ENCODE results near the gene TSN. TPM values are rescaled to one million over a fixed set of nuclear protein-coding genes. Genes with fewer than 3 reads are reported as not detected.
"Not testable (repeated sequence)": the region's sequence is repeated elsewhere in the genome, so short reads cannot be mapped to it uniquely, and the experiment has no call there.

TSN gene
- total RNA-seq, 1 experiment from 2014 or later: 96.0 TPM

DNA sequence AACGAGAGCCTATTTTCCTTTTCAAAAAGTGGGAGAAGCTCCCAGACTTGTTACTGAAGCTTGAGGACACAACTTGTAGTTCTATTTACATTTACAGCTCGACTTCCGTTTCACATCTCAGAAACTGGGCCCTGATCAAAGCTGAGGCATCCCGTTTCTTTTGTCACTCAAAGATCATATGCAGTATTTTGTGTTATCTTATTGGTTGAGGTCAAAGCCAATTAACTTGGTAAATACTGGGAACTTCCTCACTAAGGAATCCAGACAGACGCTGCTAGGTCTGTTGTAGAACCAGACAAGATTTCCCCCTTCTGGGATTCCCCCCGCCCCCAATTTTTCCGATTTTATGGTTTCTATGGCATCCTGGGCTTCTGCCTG lies 50.3 kb downstream of the TSN start:
- Histone ChIP-seq H3K36me3 (ENCODE audit: control insufficient read depth, insufficient read depth, low read length) (no peaks in the 10 kb centered on the region), H3K4me3 (ENCODE audit: low read depth in 2 of 2, low read length in 2 of 2) (no peak overlapping the region), H3K27ac (ENCODE audit: low read length) (no peak overlapping the region), H3K27me3 (ENCODE audit: control insufficient read depth, insufficient read depth, low read length) (peaks cover 7% of the 10 kb centered on the region; the same call in 1 of the 2 replicates), H3K9me3 (ENCODE audit: control insufficient read depth, insufficient read depth, low read depth, low read length) (no peaks in the 10 kb centered on the region), H3K4me1 (ENCODE audit: control insufficient read depth, insufficient read depth, low read length) (no peaks in the 10 kb centered on the region)
- intact Hi-C loops (cut with micrococcal nuclease; ENCODE audit: unreplicated experiment): no loop called here
- TF ChIP-seq TCF7L2 (IDR thresholded peaks at IDR 0.05; ENCODE audit: low read depth, low read length) (no peak), POLR2AphosphoS5 (IDR thresholded peaks at IDR 0.05; ENCODE audit: low read depth, low read length) (no peak), SIN3A (IDR thresholded peaks at IDR 0.05; ENCODE audit: borderline replicate concordance, insufficient read depth, low read depth, low read length) (no peak)
- TF ChIP-seq, protein P1, sequence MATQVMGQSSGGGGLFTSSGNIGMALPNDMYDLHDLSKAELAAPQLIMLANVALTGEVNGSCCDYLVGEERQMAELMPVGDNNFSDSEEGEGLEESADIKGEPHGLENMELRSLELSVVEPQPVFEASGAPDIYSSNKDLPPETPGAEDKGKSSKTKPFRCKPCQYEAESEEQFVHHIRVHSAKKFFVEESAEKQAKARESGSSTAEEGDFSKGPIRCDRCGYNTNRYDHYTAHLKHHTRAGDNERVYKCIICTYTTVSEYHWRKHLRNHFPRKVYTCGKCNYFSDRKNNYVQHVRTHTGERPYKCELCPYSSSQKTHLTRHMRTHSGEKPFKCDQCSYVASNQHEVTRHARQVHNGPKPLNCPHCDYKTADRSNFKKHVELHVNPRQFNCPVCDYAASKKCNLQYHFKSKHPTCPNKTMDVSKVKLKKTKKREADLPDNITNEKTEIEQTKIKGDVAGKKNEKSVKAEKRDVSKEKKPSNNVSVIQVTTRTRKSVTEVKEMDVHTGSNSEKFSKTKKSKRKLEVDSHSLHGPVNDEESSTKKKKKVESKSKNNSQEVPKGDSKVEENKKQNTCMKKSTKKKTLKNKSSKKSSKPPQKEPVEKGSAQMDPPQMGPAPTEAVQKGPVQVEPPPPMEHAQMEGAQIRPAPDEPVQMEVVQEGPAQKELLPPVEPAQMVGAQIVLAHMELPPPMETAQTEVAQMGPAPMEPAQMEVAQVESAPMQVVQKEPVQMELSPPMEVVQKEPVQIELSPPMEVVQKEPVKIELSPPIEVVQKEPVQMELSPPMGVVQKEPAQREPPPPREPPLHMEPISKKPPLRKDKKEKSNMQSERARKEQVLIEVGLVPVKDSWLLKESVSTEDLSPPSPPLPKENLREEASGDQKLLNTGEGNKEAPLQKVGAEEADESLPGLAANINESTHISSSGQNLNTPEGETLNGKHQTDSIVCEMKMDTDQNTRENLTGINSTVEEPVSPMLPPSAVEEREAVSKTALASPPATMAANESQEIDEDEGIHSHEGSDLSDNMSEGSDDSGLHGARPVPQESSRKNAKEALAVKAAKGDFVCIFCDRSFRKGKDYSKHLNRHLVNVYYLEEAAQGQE (IDR thresholded peaks at IDR 0.05; ENCODE audit: insufficient read depth in 1 of 2, low read depth in 2 of 2, low read length in 1 of 2): no peak
- TF ChIP-seq, protein P2, sequence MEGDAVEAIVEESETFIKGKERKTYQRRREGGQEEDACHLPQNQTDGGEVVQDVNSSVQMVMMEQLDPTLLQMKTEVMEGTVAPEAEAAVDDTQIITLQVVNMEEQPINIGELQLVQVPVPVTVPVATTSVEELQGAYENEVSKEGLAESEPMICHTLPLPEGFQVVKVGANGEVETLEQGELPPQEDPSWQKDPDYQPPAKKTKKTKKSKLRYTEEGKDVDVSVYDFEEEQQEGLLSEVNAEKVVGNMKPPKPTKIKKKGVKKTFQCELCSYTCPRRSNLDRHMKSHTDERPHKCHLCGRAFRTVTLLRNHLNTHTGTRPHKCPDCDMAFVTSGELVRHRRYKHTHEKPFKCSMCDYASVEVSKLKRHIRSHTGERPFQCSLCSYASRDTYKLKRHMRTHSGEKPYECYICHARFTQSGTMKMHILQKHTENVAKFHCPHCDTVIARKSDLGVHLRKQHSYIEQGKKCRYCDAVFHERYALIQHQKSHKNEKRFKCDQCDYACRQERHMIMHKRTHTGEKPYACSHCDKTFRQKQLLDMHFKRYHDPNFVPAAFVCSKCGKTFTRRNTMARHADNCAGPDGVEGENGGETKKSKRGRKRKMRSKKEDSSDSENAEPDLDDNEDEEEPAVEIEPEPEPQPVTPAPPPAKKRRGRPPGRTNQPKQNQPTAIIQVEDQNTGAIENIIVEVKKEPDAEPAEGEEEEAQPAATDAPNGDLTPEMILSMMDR (IDR thresholded peaks at IDR 0.05): no peak
- ChIA-PET POLR2A (no interaction called here), CTCF (no interaction called here)
- in situ Hi-C loops (cut with HindIII; ENCODE audit: low pct_unique_long_range_greater_than_20kb, low sequenced_read_pairs): no loop called here
- DNase-seq (ENCODE audit: low read depth, low spot score) (no peak), ATAC-seq (no peak)
- BruUV-seq (replicated peaks): no TSS peak

DNA sequence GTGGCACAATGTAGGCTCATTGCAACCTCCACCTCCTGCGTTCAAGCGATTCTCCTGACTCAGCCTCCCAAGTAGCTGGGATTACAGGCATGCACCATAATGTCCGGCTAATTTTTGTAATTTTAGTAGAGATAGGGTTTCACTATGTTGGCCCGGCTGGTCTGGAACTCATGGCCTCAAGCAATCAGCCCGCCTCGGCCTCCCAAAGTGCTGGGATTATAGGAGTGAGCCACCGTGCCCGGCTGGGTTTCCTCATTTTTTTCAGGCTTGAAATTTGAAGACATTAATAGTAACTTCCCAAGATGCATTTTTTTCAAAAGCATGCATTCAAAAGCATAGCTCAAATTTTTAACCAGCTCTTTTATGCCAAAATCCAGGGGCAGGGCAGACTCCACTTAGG lies 52.3 kb downstream of the TSN start:
- intact Hi-C loops (cut with micrococcal nuclease; ENCODE audit: unreplicated experiment); H3K4me1 ChIP-seq (ENCODE audit: control insufficient read depth, insufficient read depth, low read length); BruUV-seq (replicated peaks); H3K9me3 ChIP-seq (ENCODE audit: control insufficient read depth, insufficient read depth, low read depth, low read length); POLR2A ChIA-PET; ATAC-seq; H3K36me3 ChIP-seq (ENCODE audit: control insufficient read depth, insufficient read depth, low read length); in situ Hi-C loops (cut with HindIII; ENCODE audit: low pct_unique_long_range_greater_than_20kb, low sequenced_read_pairs); H3K27ac ChIP-seq (ENCODE audit: low read length); DNase-seq (ENCODE audit: low read depth, low spot score); H3K27me3 ChIP-seq (ENCODE audit: control insufficient read depth, insufficient read depth, low read length); H3K4me3 ChIP-seq (ENCODE audit: low read depth in 2 of 2, low read length in 2 of 2); CTCF ChIA-PET: not testable (repeated sequence)

DNA sequence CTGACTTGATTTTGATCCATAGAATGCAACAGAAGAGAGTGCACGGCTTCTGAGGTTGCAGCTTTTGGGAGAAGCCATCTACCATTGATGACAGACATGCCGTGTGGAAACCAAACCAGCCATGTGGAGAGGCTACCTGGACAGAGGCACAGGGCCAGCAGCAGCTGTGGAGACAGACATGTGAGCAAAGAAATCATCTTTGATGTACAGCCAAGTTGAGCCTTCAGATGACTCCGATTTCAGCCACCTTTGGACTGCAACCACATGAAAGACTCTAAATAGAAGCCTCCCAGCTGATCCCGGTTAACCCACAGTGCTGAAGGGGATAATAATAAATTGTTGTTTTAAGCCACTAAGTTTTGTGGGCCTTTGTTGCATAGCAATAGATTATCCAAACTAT lies 54.2 kb downstream of the TSN start:
- POLR2A ChIA-PET: no interaction called here

More for the DNA sequence above, 54.2 kb downstream of the TSN start:
- TF ChIP-seq, protein P1 (IDR thresholded peaks at IDR 0.05; ENCODE audit: insufficient read depth in 1 of 2, low read depth in 2 of 2, low read length in 1 of 2): no peak
- no peak for TF ChIP-seq SIN3A (IDR thresholded peaks at IDR 0.05; ENCODE audit: borderline replicate concordance, insufficient read depth, low read depth, low read length)
- TF ChIP-seq, protein P2 (IDR thresholded peaks at IDR 0.05): no peak
- no peak for TF ChIP-seq TCF7L2 (IDR thresholded peaks at IDR 0.05; ENCODE audit: low read depth, low read length)
- TF ChIP-seq POLR2AphosphoS5 (IDR thresholded peaks at IDR 0.05; ENCODE audit: low read depth, low read length): no peak
- H3K27me3 ChIP-seq (ENCODE audit: control insufficient read depth, insufficient read depth, low read length): peaks cover 4% of the 10 kb centered on the region; the same call in 1 of the 2 replicates
- H3K4me1 ChIP-seq (ENCODE audit: control insufficient read depth, insufficient read depth, low read length): no peaks in the 10 kb centered on the region
- no peaks in the 10 kb centered on the region for H3K9me3 ChIP-seq (ENCODE audit: control insufficient read depth, insufficient read depth, low read depth, low read length)
- in situ Hi-C loops (cut with HindIII; ENCODE audit: low pct_unique_long_range_greater_than_20kb, low sequenced_read_pairs) (no loop called here), intact Hi-C loops (cut with micrococcal nuclease; ENCODE audit: unreplicated experiment) (loop anchor here (10.0 kb wide), 1 partner anchor 155 kb away; no protein-coding TSS in a partner anchor)
- DNase-seq (ENCODE audit: low read depth, low spot score) (no peak), ATAC-seq (no peak)
- no peaks in the 10 kb centered on the region for H3K36me3 ChIP-seq (ENCODE audit: control insufficient read depth, insufficient read depth, low read length)
- CTCF ChIA-PET: interaction anchor here (1.2 kb wide), 1 partner anchor 11 kb away, joined by 3 read pairs; no protein-coding TSS in a partner anchor
- H3K4me3 ChIP-seq (ENCODE audit: low read depth in 2 of 2, low read length in 2 of 2): no peak overlapping the region
- H3K27ac ChIP-seq (ENCODE audit: low read length): no peak overlapping the region
- no TSS peak for BruUV-seq (replicated peaks)
